Fibroblast of mammary gland (primary cell): Measurements from ENCODE around the gene MECP2.
A peak's percentile ranks its signal among the peaks of the same experiment; 100 is the strongest.

ENCODE experiments used
- DNase-seq: peaks from one replicate; pipeline ENCODE4 v3.0.0-alpha.2; 2010; ENCODE audit warnings: low read depth
- H3K4me3 ChIP-seq: 2 replicates; pipeline ENCODE4 v1.5.1; 2011; ENCODE audit warnings: low read depth, mild to moderate bottlenecking, low read length, moderate library complexity; ENCODE audit not compliant: control insufficient read depth
- CTCF ChIP-seq: conservative IDR thresholded peaks from 2 replicates; pipeline ENCODE4 v1.5.1; 2011; ENCODE audit warnings: low read depth, low read length, inconsistent platforms; ENCODE audit not compliant: control insufficient read depth, insufficient read depth

The MECP2 gene

GRCh38 chrX:154136627-154137161 is 39.2 kb upstream of the MECP2 start:
- DNase-seq, result peak; percentile 31
- TF ChIP-seq CTCF, result no peak

GRCh38 chrX:154135458-154136229 is 38.1 kb upstream of the MECP2 start:
- TF ChIP-seq CTCF, result no peak
- no peak for DNase-seq
- H3K4me3 ChIP-seq, result no peak overlapping the region

More at GRCh38 chrX:154136627-154137161, 39.2 kb upstream of the MECP2 start:
- H3K4me3 ChIP-seq, result peak overlapping the region; percentile 9

GRCh38 chrX:154132366-154132765 is 34.8 kb upstream of the MECP2 start:
- H3K4me3 ChIP-seq, result no peak overlapping the region
- no peak for TF ChIP-seq CTCF
- no peak for DNase-seq

GRCh38 chrX:154131955-154132354 is 34.4 kb upstream of the MECP2 start:
- no peak overlapping the region for H3K4me3 ChIP-seq
- no peak for TF ChIP-seq CTCF
- no peak for DNase-seq

- H3K4me3 ChIP-seq, result no peak overlapping the region
- DNase-seq, result no peak
- TF ChIP-seq CTCF, result no peak
These were observed 28.6 kb upstream of the MECP2 start for GRCh38 chrX:154126101-154126500.

- no peak overlapping the region for H3K4me3 ChIP-seq
- no peak for DNase-seq
- TF ChIP-seq CTCF, result no peak
These were observed 28.0 kb upstream of the MECP2 start for GRCh38 chrX:154125391-154126040.
